Cardiac septum (tissue), 1 donor: Measurements from ENCODE around the gene MFAP3. TPM values are rescaled to one million over a fixed set of nuclear protein-coding genes. Genes with fewer than 3 reads are reported as not detected.
A peak's percentile ranks its signal among the peaks of the same experiment; 100 is the strongest.
"Not testable (repeated sequence)": the region's sequence is repeated elsewhere in the genome, so short reads cannot be mapped to it uniquely, and the experiment has no call there.

Experiments
- DNase-seq: peaks from one replicate; pipeline ENCODE4 v3.0.0-alpha.2; 2020; ENCODE audit warnings: low spot score
- intact Hi-C: fragments of 100-400 bp; cut with DNase I; formaldehyde crosslinking; loops from one replicate; pipeline ENCODE4 v1.14.0; 2022
- long read RNA-seq: library from polyadenylated mRNA; unstranded; transcript quantifications from one replicate; pipeline ENCODE4 v2.0.0, GENCODE V29; 2021
- total RNA-seq: library from RNA; stranded (reverse); fragmentation: NEBNext Ultra II Directional; extraction: Animal tissue kit (Norgen Biotek cat#: 25700); gene quantifications from one replicate; pipeline ENCODE4 v1.2.1, GENCODE V29; 2021
- donor health status: DM: no; HTN: no; CAD: no.

MFAP3 gene
- total RNA-seq = 33.3 TPM
- long read RNA-seq, transcript MFAP3-212 (3 exons, 643 nt) = major isoform, 15 of 32 reads
- long read RNA-seq, partial matches to known transcripts = 2 of 32 reads
- long read RNA-seq, other reads (novel, unspliced or antisense) = 12 of 32 reads

GRCh38 chr5:154038707-154039457 is at the start of gene MFAP3, which contains the start of gene FAM114A2:
TSS of gene MFAP3 (plus strand) at chr5:154038967. CDS start at chr5:154049723, 10,756 bp downstream.
TSS of gene FAM114A2 (minus strand) at chr5:154038910. CDS start at chr5:154034953, 3,957 bp downstream.
- DNase-seq = peak; percentile 97
- intact Hi-C loops = no loop called here

DNA sequence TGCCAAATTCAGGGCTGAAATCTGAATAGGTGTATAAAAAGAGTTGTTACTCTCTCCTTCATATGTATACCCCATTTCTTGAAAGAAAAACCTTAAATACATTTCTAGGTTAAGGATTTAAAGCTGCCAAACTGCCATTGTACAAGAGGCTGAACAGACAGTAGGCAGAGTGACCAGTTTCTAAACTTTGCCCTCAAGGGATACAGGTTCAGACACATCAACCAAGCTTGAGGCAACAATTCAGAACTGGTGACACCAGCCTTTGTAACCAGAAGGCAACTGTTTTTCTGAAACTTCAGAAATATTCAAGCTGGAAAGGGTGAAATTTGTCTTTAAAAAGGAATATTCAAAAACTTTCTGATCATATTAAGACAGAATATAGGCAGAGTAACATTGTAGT is 47.6 kb upstream of the MFAP3 start:
- intact Hi-C loops = no loop called here
- no peak for DNase-seq

DNA sequence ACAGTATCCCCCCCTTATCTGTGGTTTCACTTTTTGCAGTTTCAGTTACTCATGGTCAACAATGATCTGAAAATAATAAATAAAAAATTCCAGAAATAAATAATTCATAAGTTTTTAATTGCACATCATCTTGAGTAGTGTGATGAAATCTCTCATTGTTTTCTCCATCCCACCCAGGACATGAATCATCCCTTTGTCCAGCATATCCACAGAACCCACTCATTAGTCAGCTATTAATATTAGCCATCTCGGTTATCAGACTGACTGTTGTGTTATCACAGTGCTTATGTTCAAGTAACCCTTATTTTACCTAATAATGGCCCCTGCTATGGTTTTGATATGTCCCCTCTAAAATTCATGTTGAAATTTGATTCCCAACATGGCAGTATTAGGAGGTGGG is 40.8 kb upstream of the MFAP3 start:
- DNase-seq = no peak
- intact Hi-C loops = no loop called here

GRCh38 chr5:153998768-153999167 is 40.0 kb upstream of the MFAP3 start:
- intact Hi-C loops = no loop called here

GRCh38 chr5:153999995-154000394 is 38.8 kb upstream of the MFAP3 start:
- intact Hi-C loops = no loop called here
- no peak for DNase-seq

More at GRCh38 chr5:153998768-153999167, 40.0 kb upstream of the MFAP3 start:
- DNase-seq = no peak

GRCh38 chr5:154000703-154001102 is 38.1 kb upstream of the MFAP3 start:
- DNase-seq = no peak
- intact Hi-C loops = no loop called here

GRCh38 chr5:154002093-154002492 is 36.7 kb upstream of the MFAP3 start:
- intact Hi-C loops = no loop called here
- DNase-seq = no peak

GRCh38 chr5:154002511-154003020 is 36.2 kb upstream of the MFAP3 start:
- intact Hi-C loops = no loop called here
- DNase-seq = no peak

- no peak for DNase-seq
- intact Hi-C loops = no loop called here
These were observed 33.1 kb upstream of the MFAP3 start for GRCh38 chr5:154005648-154006047.

DNA sequence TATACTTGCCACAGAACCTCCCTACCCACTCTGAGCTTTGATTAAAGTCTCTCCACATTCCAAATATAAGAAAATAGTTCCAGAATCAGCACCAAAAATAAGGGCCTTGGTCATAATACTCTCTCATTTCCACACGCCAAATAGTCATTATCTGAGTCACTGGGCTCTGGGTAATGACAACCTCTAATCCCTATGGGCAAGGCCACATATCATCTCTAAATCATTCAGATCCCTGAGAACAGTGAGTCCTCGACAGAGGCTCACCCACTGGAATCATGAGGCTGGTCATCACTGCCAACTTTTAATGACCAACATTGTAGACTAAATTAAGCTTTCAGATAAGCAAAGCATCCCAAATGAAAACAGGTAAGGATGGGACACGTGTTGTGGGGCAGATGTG is 28.1 kb upstream of the MFAP3 start:
- no peak for DNase-seq
- intact Hi-C loops = no loop called here

GRCh38 chr5:154015071-154015693 is 23.6 kb upstream of the MFAP3 start:
- DNase-seq = no peak
- intact Hi-C loops = no loop called here

DNA sequence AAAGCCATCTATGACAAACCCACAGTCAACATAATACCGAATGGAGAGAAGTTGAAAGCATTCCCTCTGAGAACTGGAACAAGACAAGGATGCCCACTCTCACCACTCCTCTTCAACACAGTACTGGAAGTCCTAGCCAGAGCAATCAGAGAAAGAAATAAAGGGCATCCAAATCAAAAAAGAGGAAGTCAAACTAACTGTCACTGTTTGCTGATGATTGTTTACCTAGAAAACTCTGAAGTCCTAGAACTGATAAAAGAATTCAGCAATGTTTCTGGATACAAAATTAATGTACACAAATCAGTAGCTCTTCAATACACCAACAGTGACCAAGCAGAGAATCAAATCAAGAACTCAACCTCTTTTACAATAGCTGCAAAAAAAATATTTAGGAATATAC is 19.8 kb upstream of the MFAP3 start:
- DNase-seq, intact Hi-C loops: not testable (repeated sequence)

GRCh38 chr5:154025951-154026350 is 12.8 kb upstream of the MFAP3 start:
- intact Hi-C loops = no loop called here
- DNase-seq = no peak

GRCh38 chr5:154031937-154032489 is 6.8 kb upstream of the MFAP3 start:
- intact Hi-C loops = no loop called here
- no peak for DNase-seq

DNA sequence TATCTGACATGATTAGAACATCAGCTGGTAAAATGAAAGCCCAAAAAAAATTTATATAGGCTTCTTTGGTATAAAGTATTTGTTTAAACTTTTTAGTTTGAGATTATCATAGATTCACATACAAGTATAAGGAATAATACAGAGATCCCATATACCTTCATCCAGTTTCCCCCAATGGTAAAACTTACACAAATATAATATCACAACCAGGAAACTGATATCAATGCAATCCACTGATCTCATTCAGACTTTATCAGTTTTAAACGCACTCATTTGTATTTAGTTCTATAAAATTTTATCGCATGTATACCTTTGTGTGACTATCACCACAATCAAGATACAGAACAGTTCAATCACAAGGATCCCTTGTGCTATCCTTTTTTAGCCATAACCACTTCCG is 3.8 kb upstream of the MFAP3 start:
- DNase-seq = no peak
- intact Hi-C loops = no loop called here

DNA sequence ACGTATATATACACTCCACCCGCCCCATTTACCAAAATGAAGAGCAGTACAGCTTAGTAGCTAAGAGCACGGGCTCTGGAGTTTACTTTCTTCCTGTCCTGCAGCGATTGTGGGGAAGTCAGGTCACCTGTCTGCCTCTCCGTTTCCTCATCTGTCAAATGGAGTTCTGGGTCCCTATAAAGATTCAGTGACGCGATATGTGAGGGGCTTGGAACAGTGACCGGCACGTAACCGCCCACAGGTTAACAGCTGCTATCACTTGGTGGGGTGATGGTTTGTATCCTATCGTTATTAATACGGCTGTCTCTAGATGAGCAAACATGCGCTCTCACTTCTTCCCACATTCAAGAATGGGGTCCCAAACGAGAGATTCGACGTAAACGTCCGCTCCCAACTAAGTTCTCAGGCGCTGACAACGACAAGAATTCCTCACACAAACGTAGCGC is 483 bp upstream of the MFAP3 start:
- DNase-seq = no peak

GRCh38 chr5:154039458-154039829 is 677 bp downstream of the MFAP3 start:
- DNase-seq = no peak
- intact Hi-C loops = no loop called here

More for the DNA sequence above, 483 bp upstream of the MFAP3 start:
- intact Hi-C loops = no loop called here

- intact Hi-C loops = no loop called here
- DNase-seq = no peak
These were observed 4.0 kb downstream of the MFAP3 start for GRCh38 chr5:154042766-154043165.

GRCh38 chr5:154044099-154044498 is 5.3 kb downstream of the MFAP3 start:
- DNase-seq = no peak
- intact Hi-C loops = no loop called here

GRCh38 chr5:154044581-154044980 is 5.8 kb downstream of the MFAP3 start:
- intact Hi-C loops = no loop called here

More at GRCh38 chr5:154044581-154044980, 5.8 kb downstream of the MFAP3 start:
- DNase-seq = no peak
